Activated naive CD4-positive, alpha-beta T cell treated with anti-CD3 and anti-CD28 coated beads for 36 hours (primary cell): Measurements from ENCODE around the gene NDUFB10. TPM values are rescaled to one million over a fixed set of nuclear protein-coding genes. Genes with fewer than 3 reads are reported as not detected.
"Not testable (repeated sequence)": the region's sequence is repeated elsewhere in the genome, so short reads cannot be mapped to it uniquely, and the experiment has no call there.

ENCODE experiments used
- CTCF ChIA-PET: fragments of 350-600 bp; sonication (Branson Sonifier 250); formaldehyde crosslinking; loops from one replicate; lab custom pipeline; 2021; ENCODE audit warnings: antibody characterized with exemption; lab: Charles Lee
- DNase-seq: peaks from one replicate; pipeline ENCODE4 v3.0.0-alpha.2; 2020
- H3K27ac Mint-ChIP-seq: one replicate; pipeline ENCODE4 v1.8.0; 2021; ENCODE audit warnings: mild to moderate bottlenecking, mixed read lengths
- H3K27me3 Mint-ChIP-seq: one replicate; pipeline ENCODE4 v1.8.0; 2021; ENCODE audit warnings: low read depth, mixed read lengths
- H3K36me3 Mint-ChIP-seq: one replicate; pipeline ENCODE4 v1.8.0; 2021; ENCODE audit warnings: low read depth, mixed read lengths
- H3K4me1 Mint-ChIP-seq: one replicate; pipeline ENCODE4 v1.8.0; 2021; ENCODE audit warnings: low read depth, mixed read lengths
- H3K4me3 Mint-ChIP-seq: one replicate; pipeline ENCODE4 v1.8.0; 2021; ENCODE audit warnings: mild to moderate bottlenecking, moderate library complexity, mixed read lengths
- H3K9me3 Mint-ChIP-seq: one replicate; pipeline ENCODE4 v1.8.0; 2021; ENCODE audit warnings: mixed read lengths
- intact Hi-C: fragments of 100-400 bp; cut with micrococcal nuclease; formaldehyde crosslinking; loops from one replicate; pipeline ENCODE4 v1.15.1; 2023
- total RNA-seq, 2 experiments: library from RNA; stranded (reverse); gene quantifications; one replicate each; pipeline ENCODE4 v1.2.3, GENCODE V29; 2021

NDUFB10 gene
- total RNA-seq, 2 experiments from 2014 or later: 111 TPM

DNA sequence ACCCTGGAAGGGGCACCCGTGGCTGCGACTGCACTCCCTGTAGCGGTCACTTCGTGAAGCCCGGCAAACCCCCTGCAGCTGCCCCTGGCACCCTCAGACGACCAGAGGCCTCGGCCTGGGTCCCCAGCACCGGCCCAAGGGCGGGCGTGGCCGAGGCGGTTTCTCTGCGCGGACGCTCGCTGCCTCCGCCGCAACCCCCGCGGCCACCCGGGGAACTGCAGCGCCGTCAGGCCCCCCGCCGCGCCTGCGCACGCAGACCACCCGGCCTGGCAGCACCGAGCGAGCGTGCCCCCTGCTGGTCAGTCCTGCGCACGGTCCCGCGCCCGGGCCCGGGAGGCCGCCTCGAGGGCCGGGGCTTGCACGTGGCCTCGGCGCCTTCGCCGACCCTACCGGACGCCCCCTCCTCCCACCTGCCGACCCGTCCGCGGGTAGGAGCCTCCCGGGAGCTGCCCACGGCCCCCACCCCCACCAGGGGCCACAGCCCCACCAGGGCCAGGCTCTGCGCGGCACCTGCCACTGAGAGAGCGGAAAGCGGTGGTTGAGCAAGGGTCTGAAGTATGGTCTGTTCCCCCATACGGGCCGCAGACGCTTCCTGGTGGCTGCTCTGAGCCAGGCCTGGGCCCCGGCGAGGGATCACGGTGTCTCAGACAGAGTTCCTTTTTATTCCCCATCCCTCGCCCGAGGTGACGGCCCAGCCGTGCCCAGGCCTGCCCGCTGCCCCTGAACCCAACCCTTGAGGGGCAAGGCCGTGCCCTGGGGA is 29.6 kb upstream of the NDUFB10 start:
- Mint-ChIP-seq H3K9me3 (no peaks in the 10 kb centered on the region), H3K27me3 (no peaks in the 10 kb centered on the region), H3K36me3 (no peaks in the 10 kb centered on the region), H3K4me3 (peak overlapping the region; percentile 61), H3K4me1 (no peaks in the 10 kb centered on the region), H3K27ac (no peak overlapping the region)
- peak; percentile 91 for DNase-seq
- intact Hi-C loops: loop anchor here (1.0 kb wide), 3 partner anchors 66 to 156 kb away; partner anchors contain the start of gene MRPS34
- CTCF ChIA-PET: interaction anchor here (0.6 to 2.3 kb wide), 13 partner anchors 12 to 147 kb away, joined by 3 to 14 read pairs (median 5); partner anchors contain the start of genes NUBP2 and SPSB3

DNA sequence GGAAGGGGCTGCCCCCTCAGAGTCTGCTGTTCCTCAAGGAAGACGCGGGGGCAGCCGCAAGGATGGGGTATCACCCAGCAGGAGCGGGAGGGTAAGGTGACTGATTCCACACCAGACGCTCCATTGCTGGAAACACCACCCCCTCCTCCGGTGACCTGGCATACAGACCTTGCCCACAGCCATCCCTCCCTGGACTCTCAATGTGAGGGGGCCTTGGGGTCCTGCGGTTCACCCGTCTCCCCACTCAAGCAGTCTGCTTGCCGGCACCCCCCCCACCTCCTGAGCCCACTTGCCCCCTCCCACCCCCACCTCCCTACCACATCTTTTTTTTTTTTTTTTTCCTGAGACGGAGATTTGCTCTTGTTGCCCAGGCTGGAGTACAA is 29.0 kb upstream of the NDUFB10 start:
- H3K9me3 Mint-ChIP-seq: no peaks in the 10 kb centered on the region
- no peak overlapping the region for H3K27ac Mint-ChIP-seq
- intact Hi-C loops: no loop called here
- no peaks in the 10 kb centered on the region for H3K27me3 Mint-ChIP-seq
- CTCF ChIA-PET: interaction anchor here (0.6 to 2.3 kb wide), 6 partner anchors 11 to 119 kb away, joined by 3 to 14 read pairs (median 6); no protein-coding TSS in a partner anchor
- H3K4me1 Mint-ChIP-seq: no peaks in the 10 kb centered on the region
- no peak for DNase-seq
- H3K4me3 Mint-ChIP-seq: no peak overlapping the region
- no peaks in the 10 kb centered on the region for H3K36me3 Mint-ChIP-seq

DNA sequence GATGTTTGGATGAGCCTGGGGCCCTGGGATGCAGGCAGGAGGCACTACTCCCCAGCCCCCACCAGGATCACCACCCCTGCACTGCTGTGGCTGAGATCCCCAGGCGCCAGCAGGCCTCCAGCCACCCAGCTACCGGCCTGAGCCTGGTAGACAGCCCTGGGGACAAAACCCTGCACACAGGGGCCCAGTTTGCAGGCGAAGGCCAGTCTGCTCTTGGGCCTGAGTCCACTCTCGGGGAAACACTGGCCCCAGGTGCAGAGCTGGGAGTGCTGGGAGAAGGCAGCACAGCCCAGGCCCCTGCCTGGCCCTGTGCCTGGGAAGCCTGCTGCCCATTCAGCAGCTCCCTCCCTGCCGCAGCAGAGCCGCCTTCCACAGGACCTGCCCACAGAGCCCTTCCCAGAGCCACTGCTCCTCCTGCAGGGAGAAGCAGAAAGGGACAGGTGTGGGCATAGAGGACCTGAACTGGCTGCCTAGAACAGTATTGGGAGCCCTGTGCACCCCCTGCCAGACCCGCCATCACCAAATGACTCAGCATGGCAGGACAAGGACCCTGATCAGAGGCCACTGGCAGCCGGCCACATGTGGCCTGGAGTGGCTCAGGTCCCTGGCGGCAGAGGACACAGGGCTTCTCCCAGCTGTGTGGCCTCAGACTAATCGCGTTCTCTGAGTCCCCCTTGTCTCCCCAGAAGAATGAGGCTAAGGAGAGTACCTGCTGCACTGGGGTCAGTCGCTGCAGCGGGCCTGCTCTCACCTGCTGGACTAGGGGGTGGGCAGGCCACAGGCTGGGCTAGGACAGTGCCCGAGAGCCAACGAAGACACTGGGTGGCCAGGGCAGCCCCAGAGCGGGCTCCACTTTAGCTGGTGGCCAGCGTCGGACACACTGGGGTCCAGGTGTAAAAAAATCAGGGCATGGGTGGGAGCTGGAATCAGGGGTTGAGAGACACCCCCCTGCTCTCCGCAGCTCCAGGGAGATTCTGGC is 27.0 kb upstream of the NDUFB10 start:
- no peaks in the 10 kb centered on the region for H3K36me3 Mint-ChIP-seq
- no peaks in the 10 kb centered on the region for H3K27me3 Mint-ChIP-seq
- H3K4me3 Mint-ChIP-seq: no peak overlapping the region
- no peak overlapping the region for H3K27ac Mint-ChIP-seq
- no peaks in the 10 kb centered on the region for H3K9me3 Mint-ChIP-seq
- CTCF ChIA-PET: no interaction called here
- DNase-seq: no peak
- H3K4me1 Mint-ChIP-seq: no peaks in the 10 kb centered on the region
- intact Hi-C loops: no loop called here

DNA sequence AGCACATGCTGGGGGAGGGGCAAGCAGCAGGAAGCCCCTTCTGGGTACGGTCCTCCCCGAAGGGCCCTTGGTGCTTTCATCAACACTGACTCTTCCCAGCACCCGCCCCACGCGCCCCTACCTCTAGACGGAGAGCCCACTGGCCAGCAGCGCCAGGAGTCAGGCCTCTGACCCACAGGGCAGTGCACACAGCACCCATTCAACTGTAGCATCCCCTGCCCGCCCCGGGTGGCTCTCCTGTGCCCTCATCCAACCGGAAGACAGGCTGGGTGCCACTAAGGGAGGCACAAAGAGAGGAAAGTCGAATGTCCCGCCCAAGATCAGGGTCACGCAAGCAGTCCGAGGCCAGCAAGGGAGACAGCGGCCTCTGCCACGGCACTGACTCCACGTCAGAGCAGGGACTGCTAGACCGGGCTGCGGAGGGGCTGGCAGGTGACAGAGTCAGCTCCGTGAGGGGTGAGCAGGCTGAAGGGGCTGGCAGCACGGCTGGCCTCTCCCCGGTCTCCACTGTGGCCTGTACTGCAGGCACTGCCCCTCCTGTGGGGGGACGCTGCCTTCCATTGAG is 26.2 kb upstream of the NDUFB10 start:
- no peaks in the 10 kb centered on the region for H3K9me3 Mint-ChIP-seq
- no peak overlapping the region for H3K4me3 Mint-ChIP-seq
- CTCF ChIA-PET: no interaction called here
- H3K4me1 Mint-ChIP-seq: no peaks in the 10 kb centered on the region
- no peaks in the 10 kb centered on the region for H3K36me3 Mint-ChIP-seq
- H3K27ac Mint-ChIP-seq: no peak overlapping the region
- H3K27me3 Mint-ChIP-seq: no peaks in the 10 kb centered on the region
- intact Hi-C loops: no loop called here
- no peak for DNase-seq

DNA sequence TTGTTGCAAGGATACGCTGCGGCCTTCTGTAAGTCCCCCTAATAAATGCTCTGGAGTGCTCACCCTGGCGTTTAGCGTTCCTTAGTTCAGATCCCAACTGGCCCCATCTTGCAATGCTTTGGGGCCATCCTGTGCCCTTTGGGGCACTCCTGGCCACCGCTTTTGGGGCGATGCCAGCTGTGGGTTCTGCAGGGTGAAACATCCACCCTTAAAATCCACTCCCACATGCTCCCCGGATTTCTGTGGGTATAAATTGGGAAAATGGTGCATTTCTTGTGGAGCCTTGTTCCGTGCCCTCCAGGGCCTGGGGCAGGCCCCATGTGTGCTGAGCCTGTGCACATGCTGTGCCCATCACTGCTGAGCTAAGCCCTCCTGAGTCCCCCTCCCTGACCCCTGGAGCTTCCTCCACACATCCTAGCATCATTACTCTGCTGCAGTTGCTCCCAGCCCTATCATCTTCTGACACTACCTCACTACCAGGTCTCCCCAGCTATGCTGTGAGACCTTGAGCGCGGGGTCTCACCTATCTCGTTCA is 22.3 kb upstream of the NDUFB10 start:
- H3K27me3 Mint-ChIP-seq: no peaks in the 10 kb centered on the region
- CTCF ChIA-PET: interaction anchor here (1.1 kb wide), 1 partner anchor 9 kb away, joined by 6 read pairs; no protein-coding TSS in a partner anchor
- H3K4me1 Mint-ChIP-seq: peaks cover 8% of the 10 kb centered on the region
- H3K27ac Mint-ChIP-seq: no peak overlapping the region
- H3K36me3 Mint-ChIP-seq: peaks cover 4% of the 10 kb centered on the region
- no peak overlapping the region for H3K4me3 Mint-ChIP-seq
- no peaks in the 10 kb centered on the region for H3K9me3 Mint-ChIP-seq
- no peak for DNase-seq
- intact Hi-C loops: no loop called here

DNA sequence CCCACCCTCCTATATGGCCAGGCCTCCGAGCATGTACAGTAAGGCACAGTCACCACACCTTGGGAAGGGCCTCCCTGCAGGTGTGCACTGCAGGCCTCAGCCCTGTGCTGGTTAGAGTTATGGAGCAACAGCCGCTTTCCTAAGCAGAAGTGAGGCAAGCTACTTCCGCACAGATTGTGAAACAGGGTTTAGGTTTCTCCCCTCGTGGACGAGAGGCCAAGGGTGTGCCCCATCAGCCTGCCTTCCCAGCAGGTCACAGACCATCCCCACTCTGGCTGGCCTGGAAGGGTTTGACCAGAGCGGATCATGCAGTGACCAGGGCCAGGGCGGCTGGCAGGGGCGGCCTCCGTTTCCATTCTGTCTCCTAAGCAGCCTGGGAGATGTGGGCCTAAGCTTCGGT is 21.0 kb upstream of the NDUFB10 start:
- no peak for DNase-seq
- CTCF ChIA-PET: no interaction called here
- Mint-ChIP-seq H3K36me3 (peaks cover 4% of the 10 kb centered on the region), H3K4me1 (peaks cover 13% of the 10 kb centered on the region), H3K27me3 (no peaks in the 10 kb centered on the region), H3K27ac (no peak overlapping the region), H3K9me3 (no peaks in the 10 kb centered on the region), H3K4me3 (no peak overlapping the region)
- intact Hi-C loops: no loop called here

DNA sequence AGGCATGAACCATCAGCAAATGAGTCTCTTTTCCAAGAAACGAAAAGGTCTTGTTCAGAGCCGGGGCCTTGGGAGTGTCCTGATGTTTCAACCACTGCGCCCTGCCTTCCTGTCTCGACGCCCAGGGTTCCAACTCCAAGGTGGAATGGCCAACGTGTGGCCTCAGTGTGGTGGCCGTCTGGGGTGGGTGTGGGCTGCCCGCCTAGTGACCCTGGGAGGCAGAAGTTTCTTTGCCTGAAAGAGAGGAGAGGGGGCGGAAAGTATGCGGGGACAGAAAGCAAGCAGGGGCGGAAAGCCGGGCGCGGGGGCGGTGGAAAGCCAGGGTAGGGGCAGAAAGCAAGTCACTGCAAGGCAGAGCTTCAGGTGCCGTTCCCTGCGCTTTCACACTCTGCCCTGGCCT is 20.4 kb upstream of the NDUFB10 start:
- no peak overlapping the region for H3K27ac Mint-ChIP-seq
- intact Hi-C loops: no loop called here
- no peak for DNase-seq
- no peaks in the 10 kb centered on the region for H3K9me3 Mint-ChIP-seq
- H3K4me1 Mint-ChIP-seq: peaks cover 17% of the 10 kb centered on the region
- CTCF ChIA-PET: no interaction called here
- H3K27me3 Mint-ChIP-seq: no peaks in the 10 kb centered on the region
- peaks cover 4% of the 10 kb centered on the region for H3K36me3 Mint-ChIP-seq
- no peak overlapping the region for H3K4me3 Mint-ChIP-seq

DNA sequence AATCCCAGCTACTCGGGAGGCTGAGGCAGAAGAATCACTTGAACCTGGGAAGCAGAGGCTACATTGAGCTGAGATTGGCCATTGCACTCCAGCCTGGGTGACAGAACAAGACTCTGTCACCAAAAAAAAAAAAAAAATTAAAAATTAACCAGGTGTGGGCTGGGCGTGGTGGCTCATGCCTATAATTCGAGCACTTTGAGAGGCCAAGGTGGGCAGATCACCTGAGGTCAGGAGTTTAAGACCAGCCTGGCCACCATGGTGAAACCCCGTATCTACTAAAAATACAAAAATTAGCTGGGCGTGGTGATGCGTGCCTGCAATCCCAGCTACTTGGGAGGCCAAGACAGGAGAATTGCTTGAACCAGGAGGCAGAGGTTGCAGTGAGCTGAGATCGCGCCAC is 19.5 kb upstream of the NDUFB10 start:
- H3K4me1 Mint-ChIP-seq: peaks cover 25% of the 10 kb centered on the region
- H3K27ac Mint-ChIP-seq, H3K36me3 Mint-ChIP-seq, H3K4me3 Mint-ChIP-seq, H3K9me3 Mint-ChIP-seq, DNase-seq, H3K27me3 Mint-ChIP-seq: not testable (repeated sequence)
- intact Hi-C loops: loop anchor here (5.0 kb wide), 3 partner anchors 83 to 328 kb away; partner anchors contain the start of genes CRAMP1, EME2, IFT140 and MRPS34
- CTCF ChIA-PET: interaction anchor here (0.6 to 1.0 kb wide), 2 partner anchors 77 to 83 kb away, joined by 3 to 5 read pairs; no protein-coding TSS in a partner anchor

DNA sequence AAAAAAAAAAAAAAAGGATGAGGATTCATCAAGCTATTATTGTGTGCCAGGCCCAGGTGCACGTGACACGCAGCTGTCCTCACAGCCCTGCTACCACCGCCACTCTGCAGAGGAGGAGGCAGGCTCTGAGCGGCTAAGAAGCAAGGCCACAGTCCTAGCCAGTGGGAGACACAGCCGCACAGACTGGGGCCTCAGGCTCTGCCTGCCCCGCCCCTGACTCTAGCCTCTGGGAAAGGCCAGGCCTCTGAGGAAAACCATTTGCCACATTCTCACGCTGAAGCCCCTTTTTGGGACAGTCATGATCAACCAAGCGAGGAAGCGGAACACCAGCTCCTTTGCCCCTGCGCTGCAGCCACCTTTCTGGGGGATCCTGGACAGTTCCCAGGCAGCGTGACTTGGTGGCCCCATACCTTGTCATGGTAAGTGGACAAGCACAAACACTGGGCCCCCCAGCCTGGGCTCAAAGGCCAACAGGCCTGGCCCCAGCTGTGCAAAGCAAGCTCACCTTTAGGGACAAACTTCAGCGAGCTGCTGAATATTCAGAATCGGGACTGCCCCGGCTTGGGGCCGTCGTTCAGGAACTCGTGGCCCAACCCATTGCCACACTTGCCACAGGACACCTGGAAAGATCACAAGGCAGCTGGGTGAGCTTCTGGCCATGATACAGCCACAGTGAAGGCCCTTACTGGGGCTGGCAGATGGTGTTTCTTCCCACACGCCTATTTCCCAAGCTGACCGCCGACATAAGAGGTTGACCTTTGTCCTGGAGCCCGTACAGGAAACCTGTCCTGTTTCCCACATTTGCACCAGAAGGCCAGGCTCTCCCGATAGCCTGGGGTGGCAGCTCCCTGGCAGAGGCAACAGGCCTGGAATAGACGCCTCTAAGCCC is 18.8 kb upstream of the NDUFB10 start:
- intact Hi-C loops: loop anchor here (5.0 kb wide), 3 partner anchors 83 to 328 kb away; partner anchors contain the start of genes CRAMP1, EME2, IFT140 and MRPS34
- Mint-ChIP-seq H3K9me3 (no peaks in the 10 kb centered on the region), H3K4me3 (no peak overlapping the region), H3K4me1 (peaks cover 25% of the 10 kb centered on the region), H3K27ac (no peak overlapping the region), H3K27me3 (no peaks in the 10 kb centered on the region), H3K36me3 (peaks cover 4% of the 10 kb centered on the region)
- CTCF ChIA-PET: interaction anchor here (0.6 to 1.2 kb wide), 5 partner anchors 10 to 168 kb away, joined by 3 to 5 read pairs (median 4); partner anchors contain the start of genes EME2 and MRPS34
- DNase-seq: no peak

DNA sequence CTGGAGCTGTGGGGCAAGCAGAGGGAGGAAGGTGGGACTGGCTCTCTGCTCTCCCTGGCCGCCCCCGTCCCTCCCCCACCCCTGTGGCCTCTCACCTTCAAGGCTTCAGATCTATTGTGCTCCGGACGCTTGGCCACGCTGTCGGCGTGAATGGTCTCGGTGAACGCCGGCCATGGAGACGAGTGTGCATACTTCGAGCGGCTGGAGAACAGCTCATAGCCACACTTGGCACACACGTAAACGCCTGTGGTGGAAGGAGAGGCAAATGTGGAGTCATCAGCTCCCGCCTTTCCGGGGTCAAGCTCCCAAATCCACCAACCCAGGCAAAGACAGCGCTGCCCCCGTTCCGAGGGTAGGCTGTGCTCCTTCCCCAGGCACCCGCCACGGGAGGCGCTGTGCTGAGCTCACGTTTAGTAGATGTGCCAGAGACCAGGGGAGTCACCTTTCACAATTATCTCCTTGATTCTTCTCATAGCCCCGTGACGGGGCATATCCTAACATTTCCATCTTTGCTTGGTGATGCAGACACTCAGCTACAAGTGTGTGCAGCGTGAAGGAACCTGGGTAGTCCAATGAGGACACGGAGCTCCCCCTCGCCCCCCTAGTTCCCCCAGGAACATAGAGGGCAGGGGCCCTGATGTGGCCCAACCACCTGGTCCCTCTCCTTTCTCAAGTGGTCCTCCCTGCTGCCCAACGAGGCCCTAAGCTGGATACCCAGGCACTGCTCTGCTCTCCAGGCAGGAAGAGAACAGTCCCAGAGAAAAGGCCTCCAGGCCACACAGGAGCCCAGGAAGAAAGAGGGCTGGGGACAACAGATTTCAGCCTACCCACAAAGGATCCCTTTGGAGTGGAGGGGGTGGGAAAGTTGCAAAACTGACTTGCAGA is 17.9 kb upstream of the NDUFB10 start:
- peaks cover 4% of the 10 kb centered on the region for H3K36me3 Mint-ChIP-seq
- CTCF ChIA-PET: interaction anchor here (0.7 to 1.2 kb wide), 4 partner anchors 11 to 169 kb away, joined by 3 to 5 read pairs (median 4); partner anchors contain the start of genes EME2 and MRPS34
- H3K4me1 Mint-ChIP-seq: peaks cover 26% of the 10 kb centered on the region
- H3K27ac Mint-ChIP-seq: no peak overlapping the region
- H3K4me3 Mint-ChIP-seq: peak overlapping the region; percentile 82
- no peaks in the 10 kb centered on the region for H3K9me3 Mint-ChIP-seq
- DNase-seq: no peak
- intact Hi-C loops: loop anchor here (5.0 kb wide), 3 partner anchors 84 to 329 kb away; partner anchors contain the start of genes CRAMP1, EME2, IFT140 and MRPS34
- H3K27me3 Mint-ChIP-seq: no peaks in the 10 kb centered on the region
